HepG2 (cell line): ENCODE results near the gene CD274. TPM values are rescaled to one million over a fixed set of nuclear protein-coding genes. Genes with fewer than 3 reads are reported as not detected.

Source experiments
- ATAC-seq: fragments of 200-7000 bp; cut with Tn5 transposase; 3 replicates; pipeline ENCODE4 v1.9.1; 2020; ENCODE audit warnings: mild to moderate bottlenecking, moderate library complexity
- BruUV-seq: library from RNA; stranded (reverse); fragments of 400-500 nt; replicated peaks from 2 replicates; lab custom pipeline; 2021; lab: Mats Ljungman, UMichigan
- CTCF ChIA-PET: fragments of 300-600 bp; formaldehyde crosslinking; extraction: SDS; loops from one replicate; lab custom pipeline; 2021; ENCODE audit warnings: low total read pairs, inconsistent platforms, low intra/inter-chr PET ratio; lab: Yijun Ruan, JAX
- POLR2A ChIA-PET: fragments of 350-600 bp; sonication (Branson Sonifier 250); formaldehyde crosslinking; loops from one replicate; lab custom pipeline; 2020; ENCODE audit warnings: antibody characterized with exemption, inconsistent platforms; lab: Yijun Ruan, JAX
- DNase-seq: peaks from one replicate; pipeline ENCODE4 v3.0.0-alpha.2; 2015; ENCODE audit warnings: low spot score
- FAIRE-seq: peaks from 3 replicates; lab custom pipeline; 2011; peaks lifted over from hg19 to GRCh38; lab: Jason Lieb, UNC
- H2AFZ ChIP-seq: one replicate; pipeline ENCODE4 v1.6.1; 2011; ENCODE audit warnings: low read length, inconsistent platforms
- H3K27ac ChIP-seq: fragments of 300-600 bp; 3 replicates; pipeline ENCODE4 v1.8.0; 2011; ENCODE audit warnings: mixed run types, mild to moderate bottlenecking, mixed read lengths, low read length, inconsistent platforms; ENCODE audit not compliant: insufficient read depth; ENCODE audit errors: extremely low read length
- H3K27me3 ChIP-seq, 2 experiments: fragments of 200-600 bp in 1 of 2; 2 replicates in 1 of 2; 3 replicates in 1 of 2; pipeline versions ENCODE4 v1.6.0 to v1.8.0; 2011; ENCODE audit warnings: low read length in 2 of 2, mild to moderate bottlenecking in 2 of 2, moderate library complexity in 2 of 2, inconsistent platforms in 1 of 2; ENCODE audit not compliant: insufficient read depth in 2 of 2, control insufficient read depth in 1 of 2
- H3K36me3 ChIP-seq, 2 experiments: fragments of 200-600 bp in 1 of 2; replicated peaks in 1 of 2; 2 replicates in 1 of 2; 3 replicates in 1 of 2; pipeline versions ENCODE4 v1.5.1 to v1.8.0; 2011; ENCODE audit warnings: low read length in 2 of 2, inconsistent platforms in 1 of 2; ENCODE audit not compliant: insufficient read depth in 2 of 2, control insufficient read depth in 1 of 2
- H3K4me1 ChIP-seq: 2 replicates; pipeline ENCODE4 v1.5.1; 2012; ENCODE audit warnings: low read length, inconsistent platforms; ENCODE audit not compliant: insufficient read depth
- H3K4me2 ChIP-seq: 2 replicates; pipeline ENCODE4 v1.6.0; 2011; ENCODE audit warnings: low read depth, low read length, inconsistent platforms
- H3K4me3 ChIP-seq, 3 experiments: fragments of 200-600 bp in 1 of 3; sonication (generic), shearing (Covaris generic) in 1 of 3; replicated peaks in 1 of 3; 2 replicates each; pipeline ENCODE4 v1.5.1; 2011 to 2016; ENCODE audit warnings: low read length in 3 of 3, inconsistent platforms in 2 of 3, low read depth in 2 of 3, mild to moderate bottlenecking in 2 of 3, control low read depth in 1 of 3, mixed read lengths in 1 of 3; ENCODE audit not compliant: insufficient read depth in 1 of 3
- H3K79me2 ChIP-seq: one replicate; pipeline ENCODE4 v1.6.1; 2011; ENCODE audit warnings: low read length, inconsistent platforms; ENCODE audit not compliant: insufficient read depth
- H3K9ac ChIP-seq: 2 replicates; pipeline ENCODE4 v1.6.0; 2011; ENCODE audit warnings: mild to moderate bottlenecking, low read depth, low read length, inconsistent platforms; ENCODE audit not compliant: insufficient read depth
- H3K9me3 ChIP-seq: 2 replicates; pipeline ENCODE4 v1.5.1; 2012; ENCODE audit warnings: mild to moderate bottlenecking, low read length
- H4K20me1 ChIP-seq: 2 replicates; pipeline ENCODE4 v1.6.0; 2011; ENCODE audit warnings: inconsistent platforms, mild to moderate bottlenecking, low read length, moderate library complexity; ENCODE audit not compliant: insufficient read depth
- BHLHE40 ChIP-seq: IDR thresholded peaks from 2 replicates; pipeline ENCODE4 v1.6.1; 2011; ENCODE audit warnings: low read length, improper control_type of control experiment
- GABPA ChIP-seq, 2 experiments: IDR thresholded peaks; 2 replicates each; pipeline ENCODE4 v1.6.1; 2011 to 2016; ENCODE audit warnings: low read depth in 2 of 2, low read length in 1 of 2, missing biosample characterization in 1 of 2, missing genetic modification characterization in 1 of 2
- KAT7 ChIP-seq: IDR thresholded peaks from 2 replicates; pipeline ENCODE4 v1.6.1; 2018; ENCODE audit warnings: borderline replicate concordance, missing compliant biosample characterization
- MAFK ChIP-seq, 2 experiments: IDR thresholded peaks in 1 of 2; conservative IDR thresholded peaks in 1 of 2; 2 replicates each; pipeline ENCODE4 v1.6.1; 2011; ENCODE audit warnings: improper control_type of control experiment in 2 of 2, low read length in 2 of 2
- MBD4 ChIP-seq: IDR thresholded peaks from 2 replicates; pipeline ENCODE4 v1.6.1; 2012; ENCODE audit warnings: low read length, inconsistent platforms, borderline replicate concordance
- MEIS1 ChIP-seq: sonication (generic); formaldehyde crosslinking; IDR thresholded peaks from 2 replicates; pipeline ENCODE4 v1.9.0; 2021; ENCODE audit warnings: mild to moderate bottlenecking, missing genetic modification reagents, moderate library complexity, borderline replicate concordance
- SMAD9 ChIP-seq: sonication (generic); formaldehyde crosslinking; IDR thresholded peaks from 2 replicates; pipeline ENCODE4 v1.5.1; 2020; ENCODE audit warnings: mild to moderate bottlenecking, missing genetic modification reagents
- ZNF605 ChIP-seq: sonication (generic); formaldehyde crosslinking; IDR thresholded peaks from 2 replicates; pipeline ENCODE4 v1.8.0; 2022; ENCODE audit warnings: mild to moderate bottlenecking, missing genetic modification reagents
- ZNF768 ChIP-seq: sonication (generic); formaldehyde crosslinking; IDR thresholded peaks from 2 replicates; pipeline ENCODE4 v1.4.0; 2020; ENCODE audit warnings: missing genetic modification reagents
- ZNF776 ChIP-seq: sonication (generic); formaldehyde crosslinking; IDR thresholded peaks from 2 replicates; pipeline ENCODE4 v1.4.0; 2020; ENCODE audit warnings: mild to moderate bottlenecking, missing genetic modification reagents
- ZNF850 ChIP-seq: sonication (generic); formaldehyde crosslinking; conservative IDR thresholded peaks from 2 replicates; pipeline ENCODE4 v1.9.0; 2021; ENCODE audit warnings: mild to moderate bottlenecking, missing genetic modification reagents
- WGBS: methylation state at CpG from one replicate; pipeline ENCODE4 v1.1.6; 2017; ENCODE audit warnings: low lambda C conversion rate; 5-methylcytosine and 5-hydroxymethylcytosine counted together
- in situ Hi-C: cut with HindIII; loops from 2 replicates; pipeline ENCODE4 v1.10.0; 2017; ENCODE audit warnings: low pct_unique_long_range_greater_than_20kb; ENCODE audit not compliant: extremely low pct_ligation_motif_present
- intact Hi-C: fragments of 100-400 bp; cut with micrococcal nuclease; formaldehyde crosslinking; loops from one replicate; pipeline ENCODE4 v1.10.0; 2022; ENCODE audit not compliant: unreplicated experiment
- polyA plus RNA-seq, 8 experiments: library from polyadenylated mRNA; depleted of rRNA in 3 of 8; stranded (reverse) in 7 of 8; unstranded in 1 of 8; fragments of >200 nt; fragmentation: Illumina TruSeq in 4 of 8; extraction: Trizol in 4 of 8; gene quantifications; 2 replicates each; pipeline versions ENCODE4 v1.2.1 to v1.2.3, GENCODE V29; 2011 to 2016; ENCODE audit warnings: low read depth in 4 of 8, missing spikeins in 1 of 8, mixed read lengths in 1 of 8; ENCODE audit not compliant: insufficient read depth in 1 of 8
- total RNA-seq, 5 experiments: library from RNA; depleted of rRNA; stranded (reverse); fragments of >200 nt; fragmentation: Illumina TruSeq; extraction: Trizol; gene quantifications; 2 replicates each; pipeline ENCODE4 v1.2.3, GENCODE V29; 2016; ENCODE audit warnings: low read depth in 1 of 5
- TF ChIP-seq, protein P1 (sequence below): sonication (generic); formaldehyde crosslinking; IDR thresholded peaks from 2 replicates; pipeline ENCODE4 v1.4.0; 2020; ENCODE audit warnings: mild to moderate bottlenecking, missing genetic modification reagents
- TF ChIP-seq, protein P2 (sequence below): sonication (generic); formaldehyde crosslinking; IDR thresholded peaks from 2 replicates; pipeline ENCODE4 v1.4.0; 2020; ENCODE audit warnings: missing genetic modification reagents, mild to moderate bottlenecking, borderline replicate concordance
- TF ChIP-seq, protein P3 (sequence below): sonication (generic); formaldehyde crosslinking; IDR thresholded peaks from 2 replicates; pipeline ENCODE4 v1.5.0; 2020; ENCODE audit warnings: missing genetic modification reagents, mild to moderate bottlenecking, borderline replicate concordance

The CD274 gene
- total and polyA plus RNA-seq, 2 of the 13 experiments (the other 11 are each of a cell fraction or from before 2014, with no cell fraction given), result 0.17 to 0.49 TPM

DNA sequence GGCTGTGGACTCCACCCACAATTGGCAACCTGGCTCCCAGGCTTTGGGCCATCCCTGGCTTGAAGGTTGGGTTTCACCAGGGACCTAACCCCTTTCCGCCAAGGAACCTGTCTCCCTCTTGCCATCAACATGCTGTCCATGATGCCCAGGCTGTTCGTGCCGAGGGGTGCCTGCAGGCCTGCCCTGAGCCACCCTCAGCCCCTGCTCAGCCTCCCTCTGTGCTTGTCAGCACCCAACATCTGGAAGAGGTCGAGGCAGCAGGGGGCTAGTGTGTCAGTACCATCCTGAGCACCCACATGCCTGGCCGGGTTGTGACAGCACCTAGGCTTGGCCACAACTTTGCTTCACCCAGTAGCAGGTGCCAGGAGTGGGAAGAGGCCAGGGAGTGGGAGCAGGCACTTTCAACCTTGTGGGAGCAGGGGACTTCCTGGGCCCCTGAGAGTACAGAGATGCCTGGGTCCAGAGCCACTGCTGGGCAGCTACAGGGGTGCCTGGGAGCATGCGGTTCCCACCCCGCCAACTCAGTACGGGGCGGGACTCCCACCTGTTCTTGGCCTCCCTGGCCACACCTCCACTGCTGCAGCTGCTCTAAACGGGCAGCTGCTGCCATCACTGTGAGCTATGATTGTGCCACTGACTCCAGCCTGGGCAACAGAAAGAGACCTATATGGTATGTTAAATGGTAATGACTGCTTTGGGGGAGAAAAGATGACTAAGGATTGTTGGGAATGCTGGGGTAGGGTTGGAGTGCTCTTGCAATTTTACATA is 66.3 kb downstream of the CD274 start:
- no peaks in the 10 kb centered on the region for H3K4me1 ChIP-seq
- intact Hi-C loops (no loop called here), in situ Hi-C loops (no loop called here)
- ATAC-seq (no peak; the same call in 2 of the 3 replicates), DNase-seq (no peak), FAIRE-seq (no peak)
- H4K20me1 ChIP-seq, result no peaks in the 10 kb centered on the region
- no peaks in the 10 kb centered on the region for H3K79me2 ChIP-seq
- ChIA-PET POLR2A (no interaction called here), CTCF (no interaction called here)
- no peak overlapping the region for H3K4me3 ChIP-seq
- no peaks in the 10 kb centered on the region for H3K36me3 ChIP-seq
- H3K9ac ChIP-seq, result no peak overlapping the region
- no peak overlapping the region for H2AFZ ChIP-seq
- H3K9me3 ChIP-seq, result no peaks in the 10 kb centered on the region
- WGBS, result 38% methylated on average over 8 of the region's 10 CpGs
- peaks cover 0 to 5% of the 10 kb centered on the region in 2 experiments; a peak in 2 of 5 replicates for H3K27me3 ChIP-seq
- BruUV-seq, result no TSS peak
- H3K27ac ChIP-seq, result no peak overlapping the region
- TF ChIP-seq, protein P1, sequence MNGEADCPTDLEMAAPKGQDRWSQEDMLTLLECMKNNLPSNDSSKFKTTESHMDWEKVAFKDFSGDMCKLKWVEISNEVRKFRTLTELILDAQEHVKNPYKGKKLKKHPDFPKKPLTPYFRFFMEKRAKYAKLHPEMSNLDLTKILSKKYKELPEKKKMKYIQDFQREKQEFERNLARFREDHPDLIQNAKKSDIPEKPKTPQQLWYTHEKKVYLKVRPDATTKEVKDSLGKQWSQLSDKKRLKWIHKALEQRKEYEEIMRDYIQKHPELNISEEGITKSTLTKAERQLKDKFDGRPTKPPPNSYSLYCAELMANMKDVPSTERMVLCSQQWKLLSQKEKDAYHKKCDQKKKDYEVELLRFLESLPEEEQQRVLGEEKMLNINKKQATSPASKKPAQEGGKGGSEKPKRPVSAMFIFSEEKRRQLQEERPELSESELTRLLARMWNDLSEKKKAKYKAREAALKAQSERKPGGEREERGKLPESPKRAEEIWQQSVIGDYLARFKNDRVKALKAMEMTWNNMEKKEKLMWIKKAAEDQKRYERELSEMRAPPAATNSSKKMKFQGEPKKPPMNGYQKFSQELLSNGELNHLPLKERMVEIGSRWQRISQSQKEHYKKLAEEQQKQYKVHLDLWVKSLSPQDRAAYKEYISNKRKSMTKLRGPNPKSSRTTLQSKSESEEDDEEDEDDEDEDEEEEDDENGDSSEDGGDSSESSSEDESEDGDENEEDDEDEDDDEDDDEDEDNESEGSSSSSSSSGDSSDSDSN (CRISPR knock-in tag), result no peak
- TF ChIP-seq SMAD9 (CRISPR knock-in tag) (no peak), ZNF768 (CRISPR knock-in tag) (no peak), ZNF605 (CRISPR knock-in tag) (no peak), GABPA (IDR thresholded peaks at IDR 0.05; ENCODE audit: low read depth, low read length) (no peak), GABPA (CRISPR knock-in tag; IDR thresholded peaks at IDR 0.05; ENCODE audit: low read depth) (no peak), MBD4 (no peak), ZNF776 (no peak), MEIS1 (CRISPR knock-in tag) (no peak), MAFK (conservative IDR thresholded peaks at IDR 0.05 in 1 of 2, IDR thresholded peaks at IDR 0.05 in 1 of 2; ENCODE audit: low read length in 2 of 2) (no peak), KAT7 (CRISPR knock-in tag) (no peak), ZNF850 (no peak), BHLHE40 (no peak)
- TF ChIP-seq, protein P2, sequence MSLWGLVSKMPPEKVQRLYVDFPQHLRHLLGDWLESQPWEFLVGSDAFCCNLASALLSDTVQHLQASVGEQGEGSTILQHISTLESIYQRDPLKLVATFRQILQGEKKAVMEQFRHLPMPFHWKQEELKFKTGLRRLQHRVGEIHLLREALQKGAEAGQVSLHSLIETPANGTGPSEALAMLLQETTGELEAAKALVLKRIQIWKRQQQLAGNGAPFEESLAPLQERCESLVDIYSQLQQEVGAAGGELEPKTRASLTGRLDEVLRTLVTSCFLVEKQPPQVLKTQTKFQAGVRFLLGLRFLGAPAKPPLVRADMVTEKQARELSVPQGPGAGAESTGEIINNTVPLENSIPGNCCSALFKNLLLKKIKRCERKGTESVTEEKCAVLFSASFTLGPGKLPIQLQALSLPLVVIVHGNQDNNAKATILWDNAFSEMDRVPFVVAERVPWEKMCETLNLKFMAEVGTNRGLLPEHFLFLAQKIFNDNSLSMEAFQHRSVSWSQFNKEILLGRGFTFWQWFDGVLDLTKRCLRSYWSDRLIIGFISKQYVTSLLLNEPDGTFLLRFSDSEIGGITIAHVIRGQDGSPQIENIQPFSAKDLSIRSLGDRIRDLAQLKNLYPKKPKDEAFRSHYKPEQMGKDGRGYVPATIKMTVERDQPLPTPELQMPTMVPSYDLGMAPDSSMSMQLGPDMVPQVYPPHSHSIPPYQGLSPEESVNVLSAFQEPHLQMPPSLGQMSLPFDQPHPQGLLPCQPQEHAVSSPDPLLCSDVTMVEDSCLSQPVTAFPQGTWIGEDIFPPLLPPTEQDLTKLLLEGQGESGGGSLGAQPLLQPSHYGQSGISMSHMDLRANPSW (CRISPR knock-in tag), result no peak
- TF ChIP-seq, protein P3, sequence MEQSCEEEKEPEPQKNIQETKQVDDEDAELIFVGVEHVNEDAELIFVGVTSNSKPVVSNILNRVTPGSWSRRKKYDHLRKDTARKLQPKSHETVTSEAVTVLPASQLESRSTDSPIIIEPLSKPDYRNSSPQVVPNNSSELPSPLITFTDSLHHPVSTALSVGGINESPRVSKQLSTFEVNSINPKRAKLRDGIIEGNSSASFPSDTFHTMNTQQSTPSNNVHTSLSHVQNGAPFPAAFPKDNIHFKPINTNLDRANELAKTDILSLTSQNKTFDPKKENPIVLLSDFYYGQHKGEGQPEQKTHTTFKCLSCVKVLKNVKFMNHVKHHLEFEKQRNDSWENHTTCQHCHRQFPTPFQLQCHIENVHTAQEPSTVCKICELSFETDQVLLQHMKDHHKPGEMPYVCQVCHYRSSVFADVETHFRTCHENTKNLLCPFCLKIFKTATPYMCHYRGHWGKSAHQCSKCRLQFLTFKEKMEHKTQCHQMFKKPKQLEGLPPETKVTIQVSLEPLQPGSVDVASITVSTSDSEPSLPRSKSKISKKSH (CRISPR knock-in tag), result no peak
- no peak overlapping the region for H3K4me2 ChIP-seq
